Astrocyte of the cerebellum (primary cell): ENCODE data around the gene ZNF785.

ENCODE experiments used
- DNase-seq: peaks from one replicate; pipeline ENCODE4 v3.0.0-alpha.2; 2011; ENCODE audit warnings: low read depth
- H3K4me3 ChIP-seq: 2 replicates; pipeline ENCODE4 v1.5.1; 2011; ENCODE audit warnings: mild to moderate bottlenecking, low read depth, low read length, moderate library complexity
- CTCF ChIP-seq: IDR thresholded peaks from 2 replicates; pipeline ENCODE4 v1.5.1; 2012; ENCODE audit warnings: low read length, low read depth, moderate library complexity, mild to moderate bottlenecking; ENCODE audit errors: missing control alignments
- in situ Hi-C: cut with HindIII; loops from 2 replicates; pipeline ENCODE4 v1.10.0; 2017; ENCODE audit warnings: low sequenced_read_pairs

Gene ZNF785

GRCh38 chr16:30533146-30533522, 52.4 kb downstream of the ZNF785 start:
- no peak for DNase-seq
- no peak overlapping the region for H3K4me3 ChIP-seq
- in situ Hi-C loops, result no loop called here
- TF ChIP-seq CTCF, result no peak

GRCh38 chr16:30532285-30533145, 53.0 kb downstream of the ZNF785 start:
- no peak for DNase-seq
- no peak for TF ChIP-seq CTCF
- in situ Hi-C loops, result no loop called here
- no peak overlapping the region for H3K4me3 ChIP-seq
